ENCODE measurements around the gene ITFG2. TPM values are rescaled to one million over a fixed set of nuclear protein-coding genes. Genes with fewer than 3 reads are reported as not detected.
"Not testable (repeated sequence)": the region's sequence is repeated elsewhere in the genome, so short reads cannot be mapped to it uniquely, and the experiment has no call there.

The ITFG2 gene
- 23.6 TPM for total RNA-seq (ENCODE audit: insufficient read depth, low replicate concordance)

DNA sequence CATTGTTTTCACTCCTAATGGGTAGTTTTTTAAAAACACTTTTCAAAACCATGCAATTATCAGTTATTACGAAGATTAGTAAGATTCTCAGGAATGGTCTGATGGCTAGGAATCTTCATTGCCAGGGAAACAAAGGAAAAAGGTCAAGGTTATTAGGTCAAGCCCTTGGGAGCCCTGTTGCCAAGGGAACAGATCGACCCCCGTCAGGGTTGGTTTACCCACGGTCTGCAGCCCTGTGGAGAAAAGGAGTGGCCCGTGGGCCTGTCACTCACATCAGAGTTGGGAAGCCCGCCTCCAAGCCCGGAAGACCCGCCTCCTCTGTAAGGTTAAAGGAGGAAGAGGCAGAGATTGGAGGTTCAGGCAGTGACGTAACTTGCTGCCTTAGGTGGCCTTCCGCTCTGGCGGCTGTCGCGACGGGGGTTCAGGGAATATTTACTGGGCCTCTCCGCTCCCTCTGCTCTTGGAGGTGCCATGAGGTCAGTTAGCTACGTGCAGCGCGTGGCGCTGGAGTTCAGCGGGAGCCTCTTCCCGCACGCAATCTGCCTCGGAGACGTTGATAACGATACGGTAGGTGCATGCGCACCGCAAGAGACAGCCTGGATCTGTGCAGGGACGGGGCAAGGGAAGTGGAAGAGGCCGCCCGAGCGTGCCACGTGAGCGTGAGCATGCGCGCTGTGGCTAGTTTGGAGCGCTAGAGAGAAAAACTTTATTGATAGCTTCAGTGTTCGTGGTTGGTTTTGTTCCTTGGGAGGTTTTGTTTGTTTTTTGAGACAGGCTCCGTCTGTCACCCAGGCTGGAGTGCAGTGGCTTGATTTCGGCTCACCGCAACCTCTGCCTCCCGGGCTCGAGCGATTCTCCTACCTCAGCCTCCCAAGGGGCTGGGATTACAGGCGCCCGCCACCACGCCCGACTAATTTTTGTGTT lies at the start of gene ITFG2:
ITFG2 (plus strand) TSS at position 379 of the 924 bp plus-strand sequence; CDS start at position 472, 93 bp downstream.
- DNase-seq (ENCODE audit: low spot score): peak; percentile 100

- no peak for DNase-seq (ENCODE audit: low spot score)
Measured at GRCh38 chr12:2764398-2764797, 48.1 kb upstream of the ITFG2 start.

- DNase-seq (ENCODE audit: low spot score): no peak
Measured at GRCh38 chr12:2765052-2765451, 47.4 kb upstream of the ITFG2 start.

- DNase-seq (ENCODE audit: low spot score): no peak
Measured at GRCh38 chr12:2765608-2766007, 46.9 kb upstream of the ITFG2 start.

DNA sequence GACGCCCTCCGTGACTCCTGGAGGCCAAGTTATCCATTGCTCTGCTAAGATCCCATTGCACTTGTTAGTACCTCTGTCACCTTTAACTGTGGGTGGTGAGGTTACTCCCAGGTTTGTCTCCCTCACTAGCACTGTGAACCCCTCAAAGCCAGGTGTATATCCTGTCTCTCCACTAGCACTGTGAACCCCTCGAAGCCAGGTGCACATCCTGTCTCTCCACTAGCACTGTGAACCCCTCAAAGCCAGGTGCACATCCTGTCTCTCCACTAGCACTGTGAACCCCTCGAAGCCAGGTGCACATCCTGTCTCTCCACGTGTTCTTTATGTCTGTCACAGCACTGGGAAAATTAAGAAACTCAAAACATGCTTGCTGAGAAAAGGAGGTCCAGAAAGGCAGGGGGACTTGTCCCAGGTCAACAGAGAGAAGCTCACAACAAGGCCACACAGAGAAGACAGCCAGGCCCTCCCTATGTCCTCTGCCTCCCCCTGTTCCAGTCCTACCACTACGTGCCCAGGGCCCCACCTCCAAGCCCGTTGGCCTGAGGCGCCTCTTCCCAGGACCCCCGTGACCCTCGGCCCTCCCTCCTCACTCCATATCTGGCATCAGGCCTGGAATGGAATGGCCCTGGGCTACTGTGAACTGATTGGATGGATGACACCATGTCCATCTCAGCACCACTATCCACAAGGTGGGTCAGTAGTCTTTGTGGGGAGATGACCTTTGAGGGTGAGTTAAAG lies 44.1 kb upstream of the ITFG2 start:
- no peak for DNase-seq (ENCODE audit: low spot score)

GRCh38 chr12:2769866-2770533 lies 42.5 kb upstream of the ITFG2 start:
- no peak for DNase-seq (ENCODE audit: low spot score)

- DNase-seq (ENCODE audit: low spot score): not testable (repeated sequence)
Measured at GRCh38 chr12:2770544-2770943, 41.9 kb upstream of the ITFG2 start.

DNA sequence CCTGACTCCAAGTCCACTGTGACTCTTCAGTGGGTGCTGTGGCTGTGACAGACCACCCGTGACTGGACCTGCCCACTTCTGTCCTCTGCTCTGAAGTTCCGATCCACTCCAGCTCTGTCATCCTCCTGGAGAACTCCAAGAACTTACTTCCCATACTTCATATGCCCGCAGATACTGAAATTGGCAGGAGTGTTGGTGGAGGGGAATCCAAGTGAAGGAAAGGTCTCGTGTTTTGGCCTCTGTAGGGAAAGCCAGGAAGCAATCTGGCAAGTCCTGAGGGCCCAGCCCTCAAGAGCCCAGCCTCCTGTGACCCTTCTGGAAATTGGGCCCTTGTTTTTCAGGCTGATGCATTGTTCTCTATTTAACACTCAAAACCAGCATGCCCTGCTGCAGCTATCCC lies 40.1 kb upstream of the ITFG2 start:
- DNase-seq (ENCODE audit: low spot score): no peak

DNA sequence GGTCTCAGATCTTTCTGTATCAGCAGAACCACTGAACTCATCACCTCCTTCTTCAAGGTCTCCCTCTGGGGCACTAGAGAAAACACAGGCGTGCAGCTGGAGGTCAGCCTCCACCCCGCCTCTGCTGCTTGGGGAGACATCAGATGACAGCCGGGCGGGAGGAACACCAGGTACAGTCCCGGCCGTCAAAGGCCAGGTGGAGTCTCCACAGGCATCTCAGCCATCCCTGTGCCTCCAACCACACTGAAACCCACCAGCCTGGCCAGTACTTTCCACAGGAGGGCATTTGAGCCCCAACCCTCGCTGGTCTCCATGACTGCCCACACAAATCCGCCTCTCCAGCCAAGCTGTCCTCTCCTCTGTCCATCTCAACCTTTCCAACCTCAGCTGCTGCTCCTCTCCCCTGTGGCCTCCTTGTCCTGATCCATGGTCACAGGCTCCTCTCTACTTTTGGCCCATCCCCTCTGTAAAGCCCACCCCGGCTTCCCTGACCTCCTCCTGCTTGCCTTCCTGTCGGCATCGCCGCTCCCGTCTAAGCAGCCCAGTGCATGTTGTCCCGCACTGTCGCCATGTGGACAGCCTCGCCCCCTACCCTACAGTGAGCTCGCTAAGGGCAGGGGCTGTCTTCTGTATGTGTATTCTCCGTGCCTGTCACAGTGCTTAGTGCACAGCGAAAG lies 39.1 kb upstream of the ITFG2 start:
- DNase-seq (ENCODE audit: low spot score): no peak

- DNase-seq (ENCODE audit: low spot score): no peak
Measured at GRCh38 chr12:2775431-2775830, 37.0 kb upstream of the ITFG2 start.

DNA sequence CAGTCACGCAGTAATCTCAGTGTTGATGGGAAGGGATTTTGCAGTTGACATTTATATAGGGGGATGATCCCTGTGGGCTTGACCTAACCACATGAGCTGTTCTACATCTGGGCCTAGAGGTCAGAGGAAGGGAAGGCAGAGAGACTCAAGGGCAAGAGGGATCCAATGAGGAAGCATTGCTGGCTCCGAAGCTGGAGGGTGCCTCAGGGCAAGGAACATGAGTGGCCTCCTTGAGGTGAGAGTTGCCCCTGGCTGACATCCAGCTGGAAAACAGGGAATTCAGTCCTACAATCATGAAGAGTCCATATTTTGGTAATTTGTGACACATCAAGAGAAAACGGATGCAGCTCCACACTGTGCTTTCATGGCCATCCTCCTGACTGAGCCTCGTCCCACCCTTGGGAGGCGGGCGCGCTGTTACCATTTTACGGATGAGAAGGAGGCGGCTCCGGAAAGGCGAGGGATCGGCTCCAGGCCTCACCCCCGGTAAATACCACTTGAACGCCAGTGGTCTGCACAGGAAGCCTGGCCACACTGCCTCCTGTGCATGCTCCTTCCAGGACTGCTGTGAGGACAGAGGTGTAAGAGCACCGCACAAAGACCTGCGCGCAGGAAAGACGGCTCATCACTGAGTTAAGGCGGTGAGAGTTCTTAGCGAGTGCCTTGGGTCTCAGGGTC lies 36.2 kb upstream of the ITFG2 start:
- DNase-seq (ENCODE audit: low spot score): no peak

DNA sequence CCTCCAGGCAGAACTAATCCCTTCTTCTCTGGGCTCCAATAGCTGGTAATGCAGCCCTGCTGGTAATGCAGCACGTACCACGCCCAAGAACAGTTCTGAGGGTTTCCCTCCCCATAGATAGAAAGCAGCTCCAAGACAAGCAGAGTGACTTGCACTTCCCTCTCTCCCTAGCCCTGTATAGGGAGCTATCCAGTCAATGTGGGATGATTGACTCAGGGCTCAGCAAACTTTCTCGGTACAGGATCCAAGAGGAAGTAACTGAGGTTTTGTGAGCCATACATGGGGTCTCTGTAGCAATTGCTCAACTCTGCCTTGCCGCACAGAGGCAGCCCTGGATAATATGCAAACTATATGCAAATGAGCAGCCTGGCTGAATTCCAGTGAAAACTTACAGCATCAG lies 33.2 kb upstream of the ITFG2 start:
- no peak for DNase-seq (ENCODE audit: low spot score)

DNA sequence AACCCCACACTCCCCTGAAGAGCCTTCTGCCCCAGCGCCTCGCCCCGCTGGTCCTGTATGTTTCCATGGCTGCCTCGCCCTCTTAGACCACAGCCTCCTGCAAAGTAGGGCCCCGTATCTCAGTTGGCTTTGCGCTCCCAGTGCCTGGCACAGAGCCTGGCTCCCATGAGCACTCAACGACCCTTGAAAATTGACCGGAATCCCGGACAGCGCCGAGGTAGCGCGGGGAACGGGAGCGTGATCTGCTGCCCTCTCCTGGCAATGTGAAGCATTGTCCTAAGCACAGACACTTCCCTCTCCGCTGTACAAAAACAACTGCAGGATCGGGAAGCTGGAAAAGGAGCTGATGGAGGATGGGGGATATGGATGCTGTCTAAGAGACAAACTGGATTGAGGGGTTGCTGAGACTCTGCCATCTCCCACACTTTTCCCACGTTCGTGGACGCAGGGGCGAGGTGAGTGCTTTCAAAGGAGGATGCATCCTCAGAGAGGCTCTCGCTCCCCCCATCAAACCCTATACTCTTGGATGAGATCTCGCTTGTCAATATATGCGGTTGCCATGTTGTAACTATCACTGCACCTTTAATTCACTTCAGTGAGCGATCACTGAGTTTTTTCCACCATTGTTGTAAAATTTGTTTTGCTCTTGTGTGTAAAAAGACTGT lies 28.4 kb upstream of the ITFG2 start:
- peak; percentile 64 for DNase-seq (ENCODE audit: low spot score)

DNA sequence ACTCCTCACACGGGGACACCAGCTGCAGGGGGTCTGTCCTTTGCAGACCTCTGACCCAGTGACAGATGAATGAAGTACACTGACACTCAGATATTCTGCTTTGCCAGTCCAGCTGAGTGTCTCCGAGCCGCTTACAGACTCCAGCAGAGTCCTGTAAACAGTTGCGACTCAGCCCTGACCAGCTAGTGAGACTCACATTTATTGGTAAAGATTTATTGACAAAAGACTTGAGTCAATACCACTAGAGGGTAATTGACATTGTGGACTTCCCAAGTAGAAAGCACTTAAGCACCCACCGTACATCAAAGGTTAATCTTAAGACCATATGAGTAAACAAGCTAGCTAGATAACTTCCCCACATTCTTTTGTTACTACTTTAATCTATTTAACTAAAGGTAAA lies 27.5 kb upstream of the ITFG2 start:
- DNase-seq (ENCODE audit: low spot score): no peak

- no peak for DNase-seq (ENCODE audit: low spot score)
Measured at GRCh38 chr12:2791089-2791488, 21.4 kb upstream of the ITFG2 start.

DNA sequence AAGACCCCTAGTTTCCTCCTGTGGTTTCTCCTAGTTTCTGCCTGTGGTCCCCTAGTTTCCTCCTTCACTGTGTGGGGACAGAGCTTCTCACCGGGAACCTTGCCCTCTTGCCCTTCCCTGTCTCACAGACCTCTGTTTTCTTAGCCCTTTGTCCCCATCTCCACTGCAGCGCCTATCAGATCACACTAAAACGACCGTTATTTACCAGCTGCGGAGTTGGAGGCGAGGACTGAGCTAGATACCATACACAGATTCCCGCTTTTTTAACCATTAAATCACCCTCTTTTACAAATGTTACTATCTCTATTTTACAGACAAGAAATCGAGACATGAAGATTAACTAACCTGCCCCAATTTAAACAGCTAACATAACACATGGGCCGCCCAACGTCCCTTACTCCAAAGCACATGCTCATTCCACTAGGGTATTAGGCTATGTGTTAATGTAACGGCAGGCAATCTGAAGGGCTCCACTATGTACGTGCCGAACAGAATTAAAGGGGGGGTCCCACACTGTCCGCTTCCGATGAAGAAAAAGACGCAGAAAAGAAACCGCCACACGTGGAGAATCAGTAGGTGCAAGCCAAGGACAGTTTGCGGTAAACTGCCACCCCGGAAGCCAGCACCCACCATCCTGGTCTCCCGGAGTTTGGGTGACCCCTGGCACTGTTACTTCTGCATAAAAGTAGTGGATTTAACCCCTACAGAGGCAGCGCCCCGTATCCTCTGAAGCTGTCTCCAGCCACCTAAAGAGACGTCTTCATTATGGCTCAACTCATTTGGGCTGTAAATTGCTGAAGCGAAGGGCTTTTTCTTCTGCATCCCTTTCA lies 19.6 kb upstream of the ITFG2 start:
- no peak for DNase-seq (ENCODE audit: low spot score)

- no peak for DNase-seq (ENCODE audit: low spot score)
Measured at GRCh38 chr12:2793561-2793960, 18.9 kb upstream of the ITFG2 start.

DNA sequence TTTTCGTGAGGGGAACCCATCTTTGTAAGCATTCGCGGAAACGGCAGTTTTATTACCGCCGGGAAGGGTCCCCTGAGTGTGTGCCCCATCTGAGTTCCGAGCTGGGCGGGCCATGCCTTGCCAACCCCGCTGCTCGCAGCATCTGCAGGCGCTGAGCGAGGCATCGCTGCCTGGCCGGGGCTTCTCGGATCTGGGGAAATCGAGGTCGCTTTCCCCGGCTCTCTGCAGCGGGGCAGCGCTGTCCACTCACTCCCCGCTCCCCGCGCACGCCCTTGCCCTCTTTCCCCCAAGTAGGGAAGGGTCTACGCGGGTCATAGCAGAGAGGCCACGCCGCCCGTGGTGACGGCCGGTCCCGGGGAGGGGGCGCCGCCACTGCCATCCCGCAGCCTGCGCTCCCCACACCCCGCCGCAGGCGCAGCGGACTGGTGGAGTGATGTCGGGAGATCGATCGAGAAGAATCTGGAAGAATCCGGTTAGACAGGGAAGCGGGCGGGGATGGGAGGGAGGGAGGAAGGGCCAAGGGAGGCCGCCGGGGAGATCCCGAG lies 18.2 kb upstream of the ITFG2 start:
- no peak for DNase-seq (ENCODE audit: low spot score)

DNA sequence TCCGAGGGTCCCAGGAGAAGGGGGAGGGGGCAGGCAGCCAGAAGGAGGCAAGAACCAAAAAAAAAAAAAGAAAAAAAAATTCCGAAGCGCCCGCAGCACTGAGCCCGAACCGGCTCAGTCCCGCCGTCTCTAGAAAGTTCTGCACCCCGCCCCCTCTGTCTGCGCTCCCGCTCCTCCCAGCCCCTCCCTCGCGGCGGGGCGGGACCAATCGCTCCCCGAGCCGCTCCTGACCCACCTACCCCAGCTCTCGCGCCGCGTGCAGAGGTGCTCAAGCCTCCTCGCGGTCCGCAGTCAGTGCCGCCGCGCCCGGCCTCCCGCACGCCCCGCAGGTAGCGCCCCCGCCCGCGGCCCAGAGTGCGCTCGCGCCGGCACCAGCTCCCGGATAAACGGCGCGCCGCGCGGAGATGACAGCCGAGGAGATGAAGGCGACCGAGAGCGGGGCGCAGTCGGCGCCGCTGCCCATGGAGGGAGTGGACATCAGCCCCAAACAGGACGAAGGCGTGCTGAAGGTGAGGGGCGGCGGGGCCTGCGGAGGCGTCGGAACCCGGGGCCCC lies 17.7 kb upstream of the ITFG2 start, which contains the start of gene FKBP4:
FKBP4 (plus strand) TSS at position 235 of the 554 bp plus-strand sequence; CDS start at position 405, 170 bp downstream.
- DNase-seq (ENCODE audit: low spot score): peak; percentile 95

All from umbilical cord (tissue), 2 donors.